H1 (cell line): ENCODE measurements around the gene STK11. TPM values are rescaled to one million over a fixed set of nuclear protein-coding genes. Genes with fewer than 3 reads are reported as not detected.

Experiments
- CTCF ChIA-PET: fragments of 300-600 bp; sonication (Branson Sonifier 250); formaldehyde crosslinking; loops from one replicate; lab custom pipeline; 2021; ENCODE audit not compliant: partially characterized antibody; lab: Charles Lee
- POLR2A ChIA-PET: fragments of 300-600 bp; sonication (Branson Sonifier 250); formaldehyde crosslinking; loops from one replicate; lab custom pipeline; 2021; ENCODE audit warnings: inconsistent platforms; ENCODE audit not compliant: partially characterized antibody; lab: Charles Lee
- DNase-seq, 2 experiments: peaks; one replicate each; pipeline versions ENCODE4 v3.0.0 to v3.0.0-alpha.2; 2010 to 2022; ENCODE audit warnings: low spot score in 2 of 2, low read depth in 1 of 2, mixed read lengths in 1 of 2
- FAIRE-seq: peaks from 2 replicates; lab custom pipeline; 2011; peaks lifted over from hg19 to GRCh38; lab: Jason Lieb, UNC
- H2AFZ ChIP-seq: 2 replicates; pipeline ENCODE4 v1.8.1; 2012; ENCODE audit warnings: low read length, inconsistent platforms
- H2AK5ac ChIP-seq: 2 replicates; pipeline ENCODE4 v1.6.1; 2013; ENCODE audit warnings: low read depth, low read length
- H2BK120ac ChIP-seq: replicated peaks from 2 replicates; pipeline ENCODE3; 2013; ENCODE audit warnings: low read depth, low read length, inconsistent platforms
- H2BK12ac ChIP-seq: 2 replicates; pipeline ENCODE4 v1.6.1; 2013; ENCODE audit warnings: low read depth, low read length
- H2BK15ac ChIP-seq: 2 replicates; pipeline ENCODE4 v1.6.1; 2013; ENCODE audit warnings: low read length
- H2BK20ac ChIP-seq: 2 replicates; pipeline ENCODE4 v1.6.1; 2013; ENCODE audit warnings: low read length
- H2BK5ac ChIP-seq: 2 replicates; pipeline ENCODE4 v1.6.1; 2013; ENCODE audit warnings: low read depth, low read length
- H3K14ac ChIP-seq: 2 replicates; pipeline ENCODE4 v1.6.1; 2013; ENCODE audit warnings: inconsistent platforms; ENCODE audit not compliant: insufficient read length
- H3K18ac ChIP-seq: 2 replicates; pipeline ENCODE4 v1.6.1; 2013; ENCODE audit warnings: low read length; ENCODE audit errors: extremely low read depth
- H3K23ac ChIP-seq: 2 replicates; pipeline ENCODE4 v1.6.1; 2013; ENCODE audit warnings: inconsistent platforms; ENCODE audit not compliant: insufficient read length
- H3K23me2 ChIP-seq: 2 replicates; pipeline ENCODE4 v1.6.1; 2013; ENCODE audit warnings: low read depth, low read length
- H3K27ac ChIP-seq: 2 replicates; pipeline ENCODE4 v1.6.1; 2011; ENCODE audit warnings: low read depth, low read length, inconsistent platforms
- H3K27me3 ChIP-seq, 4 experiments: replicated peaks in 1 of 4; 1 replicate in 1 of 4; 2 replicates in 3 of 4; pipeline versions ENCODE4 v1.6.1 to v1.8.1; 2011 to 2013; ENCODE audit warnings: low read length in 3 of 4, mild to moderate bottlenecking in 3 of 4, inconsistent platforms in 2 of 4, mixed read lengths in 2 of 4, moderate library complexity in 1 of 4; ENCODE audit not compliant: control insufficient read depth in 3 of 4, insufficient read depth in 3 of 4; ENCODE audit errors: extremely low read depth in 1 of 4
- H3K36me3 ChIP-seq, 4 experiments: 2 replicates each; pipeline versions ENCODE4 v1.6.1 to v1.8.1; 2011 to 2013; ENCODE audit warnings: mild to moderate bottlenecking in 4 of 4, low read length in 3 of 4, moderate library complexity in 2 of 4, control low read depth in 1 of 4, inconsistent platforms in 1 of 4; ENCODE audit not compliant: insufficient read depth in 4 of 4, control insufficient read depth in 2 of 4
- H3K4ac ChIP-seq: replicated peaks from 2 replicates; pipeline ENCODE3; 2013; ENCODE audit warnings: low read length, low read depth, mixed read lengths, inconsistent platforms; ENCODE audit not compliant: insufficient read length
- H3K4me1 ChIP-seq, 4 experiments: replicated peaks in 1 of 4; 1 replicate in 1 of 4; 2 replicates in 3 of 4; pipeline versions ENCODE4 v1.6.1 to v1.8.1; 2011 to 2013; ENCODE audit warnings: low read length in 3 of 4, inconsistent platforms in 2 of 4, mixed read lengths in 1 of 4; ENCODE audit not compliant: insufficient read depth in 4 of 4, control insufficient read depth in 3 of 4
- H3K4me2 ChIP-seq, 2 experiments: 2 replicates each; pipeline versions ENCODE4 v1.6.1 to v1.8.1; 2011 to 2013; ENCODE audit warnings: low read depth in 2 of 2, low read length in 2 of 2, control low read depth in 1 of 2, inconsistent platforms in 1 of 2, mild to moderate bottlenecking in 1 of 2; ENCODE audit not compliant: insufficient read depth in 1 of 2
- H3K4me3 ChIP-seq, 4 experiments: fragments of 200-600, 300-600 bp in 1 of 4; sonication (generic), shearing (Covaris generic), sonication (Bioruptor Twin) in 1 of 4; 2 replicates each; pipeline versions ENCODE4 v1.5.1 to v1.8.1; 2011 to 2016; ENCODE audit warnings: low read length in 4 of 4, low read depth in 3 of 4, control low read depth in 2 of 4, inconsistent platforms in 2 of 4, mild to moderate bottlenecking in 2 of 4, mixed read lengths in 1 of 4, moderate library complexity in 1 of 4; ENCODE audit not compliant: insufficient read depth in 2 of 4; ENCODE audit errors: extremely low read depth in 1 of 4
- H3K56ac ChIP-seq: replicated peaks from 2 replicates; pipeline ENCODE3; 2013; ENCODE audit warnings: low read depth, mild to moderate bottlenecking, mixed read lengths, low read length, inconsistent platforms; ENCODE audit not compliant: insufficient read length
- H3K79me1 ChIP-seq: 2 replicates; pipeline ENCODE4 v1.6.1; 2013; ENCODE audit warnings: low read depth, low read length, control low read depth
- H3K79me2 ChIP-seq, 2 experiments: 2 replicates each; pipeline versions ENCODE4 v1.6.1 to v1.8.1; 2012 to 2013; ENCODE audit warnings: low read length in 2 of 2, mild to moderate bottlenecking in 2 of 2, inconsistent platforms in 1 of 2; ENCODE audit not compliant: insufficient read depth in 2 of 2, control insufficient read depth in 1 of 2
- H3K9ac ChIP-seq, 4 experiments: replicated peaks in 1 of 4; 1 replicate in 1 of 4; 2 replicates in 3 of 4; pipeline versions ENCODE4 v1.6.1 to v1.8.1; 2011 to 2013; ENCODE audit warnings: low read depth in 3 of 4, low read length in 3 of 4, control low read depth in 2 of 4, mild to moderate bottlenecking in 2 of 4, moderate library complexity in 2 of 4, inconsistent platforms in 1 of 4; ENCODE audit errors: extremely low read depth in 1 of 4
- H3K9me3 ChIP-seq, 2 experiments: 2 replicates each; pipeline versions ENCODE4 v1.6.1 to v1.8.1; 2012 to 2013; ENCODE audit warnings: mild to moderate bottlenecking in 2 of 2, moderate library complexity in 2 of 2, control low read depth in 1 of 2, inconsistent platforms in 1 of 2, low read depth in 1 of 2, low read length in 1 of 2, mixed read lengths in 1 of 2; ENCODE audit not compliant: insufficient read depth in 2 of 2
- H4K20me1 ChIP-seq, 2 experiments: replicated peaks in 1 of 2; 2 replicates each; pipeline versions ENCODE3 to v1.8.1; 2011 to 2013; ENCODE audit warnings: inconsistent platforms in 2 of 2, low read length in 2 of 2, mild to moderate bottlenecking in 1 of 2; ENCODE audit not compliant: insufficient read depth in 2 of 2, control insufficient read depth in 1 of 2
- H4K5ac ChIP-seq: 2 replicates; pipeline ENCODE4 v1.6.1; 2013; ENCODE audit warnings: low read length, low read depth, mixed read lengths, inconsistent platforms; ENCODE audit not compliant: insufficient read length
- H4K8ac ChIP-seq: 2 replicates; pipeline ENCODE4 v1.8.0; 2013; ENCODE audit warnings: mild to moderate bottlenecking, moderate library complexity, low read length, inconsistent platforms; ENCODE audit not compliant: insufficient read depth; ENCODE audit errors: extremely low read depth
- H4K91ac ChIP-seq: replicated peaks from 2 replicates; pipeline ENCODE3; 2013; ENCODE audit warnings: low read length, mixed read lengths, inconsistent platforms; ENCODE audit not compliant: insufficient read length
- BRCA1 ChIP-seq: IDR thresholded peaks from 2 replicates; pipeline ENCODE4 v1.6.1; 2012; ENCODE audit warnings: low read depth, low read length, improper control_type of control experiment
- CHD2 ChIP-seq: IDR thresholded peaks from 2 replicates; pipeline ENCODE4 v1.6.1; 2012; ENCODE audit warnings: low read length, improper control_type of control experiment
- JUN ChIP-seq: IDR thresholded peaks from 2 replicates; pipeline ENCODE4 v1.6.1; 2011; ENCODE audit warnings: low read depth, mild to moderate bottlenecking, improper control_type of control experiment, low read length
- JUND ChIP-seq: IDR thresholded peaks from 2 replicates; pipeline ENCODE4 v1.6.1; 2011; ENCODE audit warnings: mild to moderate bottlenecking, improper control_type of control experiment, low read length
- RBBP5 ChIP-seq: IDR thresholded peaks from 2 replicates; pipeline ENCODE4 v1.7.1; 2012; ENCODE audit warnings: low read depth, mild to moderate bottlenecking, inconsistent platforms, low read length, moderate library complexity, borderline replicate concordance
- RXRA ChIP-seq: IDR thresholded peaks from 2 replicates; pipeline ENCODE4 v1.6.1; 2011; ENCODE audit warnings: low read depth, mild to moderate bottlenecking, low read length, moderate library complexity; ENCODE audit not compliant: insufficient read depth
- SIN3A ChIP-seq, 2 experiments: IDR thresholded peaks in 1 of 2; conservative IDR thresholded peaks in 1 of 2; 2 replicates each; pipeline ENCODE4 v1.6.1; 2011 to 2012; ENCODE audit warnings: low read length in 2 of 2, improper control_type of control experiment in 1 of 2, low read depth in 1 of 2, mild to moderate bottlenecking in 1 of 2
- SP1 ChIP-seq: IDR thresholded peaks from 2 replicates; pipeline ENCODE4 v1.6.1; 2011; ENCODE audit warnings: low read depth, low read length
- SP2 ChIP-seq: IDR thresholded peaks from 2 replicates; pipeline ENCODE4 v1.6.1; 2012; ENCODE audit warnings: mild to moderate bottlenecking, low read length, inconsistent platforms
- TCF12 ChIP-seq: IDR thresholded peaks from 2 replicates; pipeline ENCODE4 v1.6.1; 2011; ENCODE audit warnings: low read depth, mild to moderate bottlenecking, low read length
- YY1 ChIP-seq: IDR thresholded peaks from 2 replicates; pipeline ENCODE4 v1.6.1; 2011; ENCODE audit warnings: low read depth, mild to moderate bottlenecking, low read length
- WGBS, 2 experiments: shearing (Covaris generic) in 1 of 2; methylation state at CpG; one replicate each; pipeline versions ENCODE4 v1.1.6 to v1.1.7; 2013 to 2015; ENCODE audit warnings: low lambda C conversion rate in 2 of 2, mixed read lengths in 2 of 2, inconsistent platforms in 1 of 2, low coverage in 1 of 2, missing lambda C conversion rate in 1 of 2; ENCODE audit not compliant: insufficient replicate concordance in 2 of 2, insufficient coverage in 1 of 2, insufficient read length in 1 of 2; ENCODE audit errors: extremely low coverage in 1 of 2, missing lambda C conversion rate in 1 of 2; 5-methylcytosine and 5-hydroxymethylcytosine counted together
- polyA plus RNA-seq, 7 experiments: library from polyadenylated mRNA; depleted of rRNA in 3 of 7; stranded (reverse) in 5 of 7; unstranded in 2 of 7; fragments of >200 nt in 5 of 7; fragments of 200-250 nt in 2 of 7; gene quantifications; 1 replicate in 5 of 7; 2 replicates in 1 of 7; 4 replicates in 1 of 7; pipeline versions ENCODE4 v1.2.1 to v1.2.3, GENCODE V29; 2011 to 2013; ENCODE audit warnings: missing spikeins in 2 of 7, mixed read lengths in 2 of 7
- total RNA-seq: library from RNA; stranded (reverse); fragmentation: NEBNext Ultra II Directional; extraction: Animal tissue kit (Norgen Biotek cat#: 25700); gene quantifications from 2 replicates; pipeline ENCODE4 v1.2.1, GENCODE V29; 2021

STK11 gene
- total and polyA plus RNA-seq, 2 of the 8 experiments (the other 6 are each of a cell fraction or from before 2014, with no cell fraction given), result 45.3 to 70.7 TPM

DNA sequence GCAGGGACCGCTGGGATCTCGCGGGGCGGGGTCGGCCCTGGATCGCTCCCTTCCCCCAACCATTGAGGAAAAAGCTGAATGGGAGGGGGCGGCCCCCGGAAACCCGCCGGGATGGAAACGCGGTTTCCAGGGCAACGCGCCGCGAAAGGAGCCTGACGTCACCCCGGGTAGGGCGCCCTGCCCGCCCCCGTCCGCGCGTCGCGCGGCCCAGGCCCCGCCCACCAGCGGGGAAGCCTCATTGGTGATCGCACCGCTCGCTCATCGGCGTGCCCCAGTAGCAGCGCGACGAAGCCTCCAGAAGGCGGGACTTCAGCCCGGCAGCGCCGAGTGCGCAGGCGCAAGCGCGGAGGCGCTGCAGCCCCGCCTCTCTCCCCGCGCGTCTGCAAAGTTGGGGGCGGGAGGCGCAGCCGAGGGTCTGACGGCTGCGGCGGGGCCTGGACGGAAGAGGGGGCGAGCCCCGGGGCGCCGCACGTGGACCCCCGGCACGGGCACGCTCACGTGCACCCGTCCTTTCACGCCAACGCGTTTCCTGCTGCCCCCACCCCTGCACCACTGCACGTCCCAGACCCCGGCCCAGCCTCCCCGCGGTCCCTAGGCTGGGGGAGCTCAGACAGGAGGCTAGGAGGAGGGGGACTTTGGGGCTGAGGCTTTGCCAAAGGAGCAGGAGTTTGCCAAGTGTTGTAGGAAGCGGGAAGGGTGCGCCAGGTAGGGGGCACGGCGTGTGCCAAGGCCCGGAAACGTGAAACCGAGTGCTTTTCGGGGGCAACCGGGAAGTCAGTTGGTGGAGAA is 55.4 kb downstream of the STK11 start:
- peak overlapping the region; percentile 52 to 77 (median 64) for H3K4me3 ChIP-seq
- H3K4ac ChIP-seq, result no peak overlapping the region
- peaks cover 2 to 25% (median 7%) of the 10 kb centered on the region in 4 experiments for H3K36me3 ChIP-seq
- peak; percentile 93 to 98 for DNase-seq
- no peaks in the 10 kb centered on the region for H3K9me3 ChIP-seq
- peak overlapping the region; percentile 88; the same call in 1 of the 2 replicates for H2BK5ac ChIP-seq
- peak overlapping the region; percentile 72; the same call in 1 of the 2 replicates for H3K27ac ChIP-seq
- ChIA-PET POLR2A (interaction anchor here (0.9 to 19.4 kb wide), 9 partner anchors 4 to 234 kb away, joined by 3 to 456 read pairs (median 6); partner anchors contain the start of genes ATP5F1D, CBARP, CIRBP and FAM174C), CTCF (interaction anchor here (1.0 to 15.9 kb wide), 5 partner anchors 9 to 222 kb away, joined by 3 to 212 read pairs (median 3); partner anchors contain the start of gene ATP5F1D)
- H2AK5ac ChIP-seq, result 0 out of 2 replicates have a peak overlapping the region, but pooled peaks have one; percentile 53
- H3K23ac ChIP-seq, result no peak overlapping the region
- no peak overlapping the region for H2BK15ac ChIP-seq
- no peak overlapping the region for H2BK20ac ChIP-seq
- H4K91ac ChIP-seq, result peak overlapping the region; percentile 88
- no peak overlapping the region for H2AFZ ChIP-seq
- H3K27me3 ChIP-seq, result no peaks in the 10 kb centered on the region; a peak in 1 of 7 replicates
- 2% methylated on average over 56 of the region's 83 CpGs; no CpG with 5 or more reads in 1 of the 2 experiments for WGBS, 2 experiments
- peaks cover 6 to 15% of the 10 kb centered on the region in 2 experiments for H4K20me1 ChIP-seq
- peaks cover 0 to 55% (median 37%) of the 10 kb centered on the region in 4 experiments; a peak in 6 of 7 replicates for H3K4me1 ChIP-seq
- peak overlapping the region; percentile 33 for H2BK120ac ChIP-seq
- H2BK12ac ChIP-seq, result peak overlapping the region; percentile 96; the same call in 1 of the 2 replicates
- H3K9ac ChIP-seq, result peak overlapping the region; percentile 31 to 65 (median 50); a peak in 6 of 7 replicates
- peaks cover 0 to 2% of the 10 kb centered on the region in 2 experiments; a peak in 1 of 4 replicates for H3K79me2 ChIP-seq
- peaks cover 24% of the 10 kb centered on the region; the same call in 1 of the 2 replicates for H3K23me2 ChIP-seq
- H3K56ac ChIP-seq, result peak overlapping the region; percentile 39
- peak overlapping the region; percentile 68 for H4K5ac ChIP-seq
- no peak overlapping the region for H3K14ac ChIP-seq
- H3K79me1 ChIP-seq, result no peaks in the 10 kb centered on the region
- peak overlapping the region; percentile 45; the same call in 1 of the 2 replicates for H4K8ac ChIP-seq
- H3K18ac ChIP-seq, result peak overlapping the region; percentile 93
- peak overlapping the region; percentile 83 to 94 for H3K4me2 ChIP-seq
- FAIRE-seq, result no peak
- TF ChIP-seq BRCA1 (no peak), YY1 (no peak), JUN (no peak), SP2 (peak; percentile 80), JUND (0 out of 2 replicates have a peak, but pooled peaks have one; percentile 56), CHD2 (peak; percentile 90), SP1 (peak; percentile 97), SIN3A (conservative IDR thresholded peaks at IDR 0.05 in 1 of 2, IDR thresholded peaks at IDR 0.05 in 1 of 2; ENCODE audit: low read depth in 1 of 2, low read length in 2 of 2) (peak; percentile 49 to 79; a peak in 3 of 4 replicates), TCF12 (no peak), RXRA (no peak), RBBP5 (no peak)
